Gastrocnemius medialis (tissue), 4 donors: ENCODE results near the gene CNTLN. TPM values are rescaled to one million over a fixed set of nuclear protein-coding genes. Genes with fewer than 3 reads are reported as not detected.

Experiments
- ATAC-seq, 2 donors: fragments of 150-250 bp; one replicate each; pipeline ENCODE4 v1.9.1; 2016
- DNase-seq, 2 donors: peaks; one replicate each; pipeline ENCODE4 v3.0.0-alpha.2; 2019
- H3K27ac ChIP-seq, 4 donors: fragments of 200-600 bp; sonication (generic); 1 replicate in 1 of 4; 2 replicates in 3 of 4; pipeline ENCODE4 v1.5.1; 2016 to 2018; ENCODE audit warnings: mild to moderate bottlenecking in 2 of 4, moderate library complexity in 1 of 4
- H3K27me3 ChIP-seq, 3 donors: fragments of 200-600 bp; sonication (generic) in 2 of 3; 1 replicate in 1 of 3; 2 replicates in 2 of 3; pipeline versions ENCODE4 v1.5.1 to v1.6.0; 2016 to 2019; ENCODE audit warnings: mild to moderate bottlenecking in 1 of 3, moderate library complexity in 1 of 3
- H3K36me3 ChIP-seq, 2 donors: fragments of 200-600 bp; sonication (generic) in 1 of 2; one replicate each; pipeline ENCODE4 v1.5.1; 2017 to 2018
- H3K4me1 ChIP-seq, 2 donors: fragments of 200-600 bp; sonication (generic) in 1 of 2; one replicate each; pipeline ENCODE4 v1.5.1; 2016 to 2017; ENCODE audit warnings: mild to moderate bottlenecking in 2 of 2
- H3K4me3 ChIP-seq, 4 donors: fragments of 200-600 bp; sonication (generic) in 3 of 4; 1 replicate in 1 of 4; 2 replicates in 3 of 4; pipeline ENCODE4 v1.5.1; 2016 to 2019; ENCODE audit warnings: mild to moderate bottlenecking in 2 of 4
- H3K9me3 ChIP-seq, 3 donors: fragments of 200-600 bp; sonication (generic) in 2 of 3; 1 replicate in 1 of 3; 2 replicates in 2 of 3; pipeline ENCODE4 v1.5.1; 2016 to 2019
- CTCF ChIP-seq, 5 experiments: fragments of 450-650 bp in 3 of 5; fragments of 200-600 bp in 2 of 5; sonication (generic) in 2 of 5; IDR thresholded peaks in 4 of 5; conservative IDR thresholded peaks in 1 of 5; 1 replicate in 4 of 5; 2 replicates in 1 of 5; pipeline ENCODE4 v1.5.1; 2016 to 2019; ENCODE audit warnings: antibody characterized with exemption in 5 of 5, mild to moderate bottlenecking in 3 of 5, moderate library complexity in 3 of 5
- POLR2A ChIP-seq, 2 donors: fragments of 450-650 bp; IDR thresholded peaks; one replicate each; pipeline ENCODE4 v1.6.1; 2017; ENCODE audit warnings: antibody characterized with exemption in 2 of 2, mild to moderate bottlenecking in 2 of 2, moderate library complexity in 2 of 2
- in situ Hi-C, 4 donors: fragments of 200-750 bp; cut with MboI; loops; one replicate each; pipeline versions ENCODE4 v1.15.0 to v1.8.0; 2017; ENCODE audit warnings: low sequenced_read_pairs in 4 of 4
- intact Hi-C: fragments of 100-400 bp; cut with DNase I; formaldehyde crosslinking; loops from one replicate; pipeline ENCODE4 v1.15.1; 2023; ENCODE audit warnings: low total_unique reads
- total RNA-seq, 4 donors: library from RNA; depleted of rRNA; stranded (reverse); fragments of >200 nt; gene quantifications; one replicate each; pipeline versions ENCODE4 v1.1.0 to v1.2.3, GENCODE V29; 2016

The CNTLN gene
- total RNA-seq, 4 donors from 2014 or later = 1.3 to 6.6 (median 2.4) TPM

DNA sequence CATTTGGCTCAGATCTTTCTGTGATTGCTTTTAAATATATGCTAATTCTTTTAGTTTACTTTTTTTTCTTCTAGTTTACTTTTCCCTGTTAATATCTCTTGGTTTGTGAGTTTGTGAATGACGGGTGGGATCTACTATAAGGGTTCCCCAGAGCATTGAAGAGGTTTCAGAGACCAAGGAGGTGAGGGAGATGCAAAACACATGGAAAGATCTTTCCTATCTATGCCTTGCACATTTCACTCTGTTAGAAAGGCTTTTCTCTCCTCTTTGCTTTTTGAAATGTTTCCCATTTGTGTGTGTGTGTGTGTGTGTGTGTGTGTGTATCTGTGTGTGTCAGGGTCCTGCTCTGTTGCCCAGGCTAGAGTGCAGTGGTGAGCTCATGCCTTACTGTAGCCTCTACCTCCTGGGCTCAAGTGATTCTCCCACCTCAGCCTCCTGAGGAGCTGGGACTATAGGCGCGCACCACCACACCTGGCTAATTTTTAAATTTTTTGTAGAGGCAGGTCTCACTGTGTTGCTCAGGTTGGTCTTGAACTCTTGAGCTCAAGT lies 50.7 kb downstream of the CNTLN start:
- no peaks in the 10 kb centered on the region for H3K27me3 ChIP-seq
- no peak overlapping the region for H3K4me3 ChIP-seq
- no peak overlapping the region for H3K27ac ChIP-seq
- H3K4me1 ChIP-seq = no peaks in the 10 kb centered on the region
- no peaks in the 10 kb centered on the region for H3K36me3 ChIP-seq
- TF ChIP-seq CTCF (IDR thresholded peaks at IDR 0.05 in 4 of 5, conservative IDR thresholded peaks at IDR 0.05 in 1 of 5) = no peak
- no peak for TF ChIP-seq POLR2A (IDR thresholded peaks at IDR 0.05)
- DNase-seq (no peak), ATAC-seq (no peak)
- intact Hi-C loops = no loop called here
- no peaks in the 10 kb centered on the region for H3K9me3 ChIP-seq
- in situ Hi-C loops = no loop called here

GRCh38 chr9:17191082-17191481 lies 56.2 kb downstream of the CNTLN start:
- in situ Hi-C loops = no loop called here
- Histone ChIP-seq H3K4me3 (no peak overlapping the region), H3K4me1 (peaks cover 0 to 8% of the 10 kb centered on the region in 2 donors), H3K36me3 (no peaks in the 10 kb centered on the region), H3K27ac (no peak overlapping the region), H3K9me3 (no peaks in the 10 kb centered on the region), H3K27me3 (no peaks in the 10 kb centered on the region)
- intact Hi-C loops = no loop called here
- TF ChIP-seq POLR2A (IDR thresholded peaks at IDR 0.05) = no peak
- TF ChIP-seq CTCF (IDR thresholded peaks at IDR 0.05 in 4 of 5, conservative IDR thresholded peaks at IDR 0.05 in 1 of 5) = no peak
- ATAC-seq = no peak
- DNase-seq = no peak

DNA sequence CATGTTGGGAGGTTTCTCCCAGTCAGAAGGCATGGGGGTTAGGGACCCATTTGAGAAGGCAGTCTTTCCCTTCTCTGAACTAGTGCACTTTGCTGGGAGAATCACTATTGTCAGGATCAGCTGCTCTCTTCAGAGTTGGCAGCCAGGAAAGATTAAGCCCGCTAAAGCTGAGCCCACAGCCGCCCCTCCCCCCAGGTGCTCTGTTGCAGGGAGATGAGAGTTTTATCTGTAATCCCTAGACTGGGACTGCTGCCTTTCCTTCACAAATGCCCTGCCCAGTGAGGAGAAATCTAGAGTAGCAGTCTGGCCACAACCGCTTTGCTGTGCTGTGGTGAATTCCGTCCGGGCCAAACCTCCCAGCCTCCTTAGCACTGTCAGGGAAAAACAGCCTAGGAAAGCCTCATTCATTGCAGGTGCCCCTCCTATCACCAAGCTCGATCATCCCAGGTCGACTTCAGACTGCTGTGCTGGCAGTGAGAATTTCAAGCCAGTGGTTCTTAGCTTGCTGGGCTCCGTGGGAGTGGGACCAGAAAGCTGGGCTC lies 69.8 kb downstream of the CNTLN start:
- TF ChIP-seq POLR2A (IDR thresholded peaks at IDR 0.05) = no peak
- no peak for TF ChIP-seq CTCF (IDR thresholded peaks at IDR 0.05 in 4 of 5, conservative IDR thresholded peaks at IDR 0.05 in 1 of 5)
- Histone ChIP-seq H3K4me3 (no peak overlapping the region), H3K36me3 (no peaks in the 10 kb centered on the region), H3K4me1 (peaks cover 0 to 17% of the 10 kb centered on the region in 2 donors), H3K27me3 (no peaks in the 10 kb centered on the region), H3K9me3 (peaks cover 0 to 4% (median 0%) of the 10 kb centered on the region in 3 donors), H3K27ac (no peak overlapping the region)
- DNase-seq = no peak
- in situ Hi-C loops = no loop called here
- no peak for ATAC-seq
- intact Hi-C loops = no loop called here

GRCh38 chr9:17216011-17216410 lies 81.2 kb downstream of the CNTLN start:
- no peak for ATAC-seq
- no peak for DNase-seq
- no peak overlapping the region for H3K4me3 ChIP-seq
- no peaks in the 10 kb centered on the region for H3K27me3 ChIP-seq
- no peaks in the 10 kb centered on the region for H3K36me3 ChIP-seq
- peaks cover 0 to 3% (median 0%) of the 10 kb centered on the region in 3 donors for H3K9me3 ChIP-seq
- intact Hi-C loops = no loop called here
- H3K4me1 ChIP-seq = peaks cover 0 to 3% of the 10 kb centered on the region in 2 donors
- no peak overlapping the region for H3K27ac ChIP-seq
- no peak for TF ChIP-seq POLR2A (IDR thresholded peaks at IDR 0.05)
- TF ChIP-seq CTCF (IDR thresholded peaks at IDR 0.05 in 4 of 5, conservative IDR thresholded peaks at IDR 0.05 in 1 of 5) = no peak
- in situ Hi-C loops = no loop called here

- intact Hi-C loops = no loop called here
- in situ Hi-C loops = no loop called here
Measured at GRCh38 chr9:17216646-17217045, 81.8 kb downstream of the CNTLN start.

More at GRCh38 chr9:17216646-17217045, 81.8 kb downstream of the CNTLN start:
- Histone ChIP-seq H3K9me3 (peaks cover 0 to 3% (median 0%) of the 10 kb centered on the region in 3 donors), H3K36me3 (no peaks in the 10 kb centered on the region), H3K4me3 (no peak overlapping the region), H3K27ac (no peak overlapping the region), H3K4me1 (peaks cover 0 to 3% of the 10 kb centered on the region in 2 donors), H3K27me3 (no peaks in the 10 kb centered on the region)
- DNase-seq (no peak), ATAC-seq (no peak)
- TF ChIP-seq POLR2A (IDR thresholded peaks at IDR 0.05) = no peak
